ENCODE data around the gene COL6A1. TPM values are rescaled to one million over a fixed set of nuclear protein-coding genes. Genes with fewer than 3 reads are reported as not detected.

The COL6A1 gene
- total and polyA plus RNA-seq, 4 experiments from 2014 or later: 0.87 to 6.0 (median 5.2) TPM; not detected in 1

GRCh38 chr21:46020581-46020980 is 39.0 kb downstream of the COL6A1 start:
- ChIA-PET POLR2A (ENCODE audit: partially characterized antibody) (no interaction called here), CTCF (ENCODE audit: partially characterized antibody) (no interaction called here)
- peaks cover 26 to 28% of the 10 kb centered on the region in 2 donors for H3K27me3 Mint-ChIP-seq

GRCh38 chr21:46021398-46021797 is 39.8 kb downstream of the COL6A1 start:
- Mint-ChIP-seq H3K27me3 (peaks cover 22 to 31% of the 10 kb centered on the region in 2 donors), H3K4me3 (no peak overlapping the region), H3K9me3 (no peaks in the 10 kb centered on the region), H3K36me3 (no peaks in the 10 kb centered on the region), H3K4me1 (no peaks in the 10 kb centered on the region), H3K27ac (no peak overlapping the region)
- no peaks in the 10 kb centered on the region for H3K36me3 ChIP-seq (ENCODE audit: insufficient read depth, low read length)
- no peaks in the 10 kb centered on the region for H3K4me1 ChIP-seq (ENCODE audit: insufficient read depth, low read length)
- no peak overlapping the region for H3K4me3 ChIP-seq (ENCODE audit: low read length in 2 of 2)
- DNase-seq: no peak
- H3K27ac ChIP-seq (ENCODE audit: low read depth, low read length): no peak overlapping the region
- H3K27me3 ChIP-seq (ENCODE audit: insufficient read depth, low read length): no peaks in the 10 kb centered on the region
- H3K9me3 ChIP-seq (ENCODE audit: control insufficient read depth in 1 of 2, low read length in 2 of 2): no peaks in the 10 kb centered on the region
- CTCF ChIA-PET (ENCODE audit: partially characterized antibody): no interaction called here
- POLR2A ChIA-PET (ENCODE audit: partially characterized antibody): no interaction called here
- intact Hi-C loops (cut with micrococcal nuclease): no loop called here

More at GRCh38 chr21:46020581-46020980, 39.0 kb downstream of the COL6A1 start:
- Mint-ChIP-seq H3K36me3 (no peaks in the 10 kb centered on the region), H3K4me1 (no peaks in the 10 kb centered on the region), H3K27ac (no peak overlapping the region), H3K4me3 (no peak overlapping the region), H3K9me3 (no peaks in the 10 kb centered on the region)
- Histone ChIP-seq H3K4me1 (ENCODE audit: insufficient read depth, low read length) (no peaks in the 10 kb centered on the region), H3K27me3 (ENCODE audit: insufficient read depth, low read length) (no peaks in the 10 kb centered on the region), H3K4me3 (ENCODE audit: low read length in 2 of 2) (no peak overlapping the region), H3K9me3 (ENCODE audit: control insufficient read depth in 1 of 2, low read length in 2 of 2) (no peaks in the 10 kb centered on the region), H3K36me3 (ENCODE audit: insufficient read depth, low read length) (no peaks in the 10 kb centered on the region), H3K27ac (ENCODE audit: low read depth, low read length) (no peak overlapping the region)
- no peak for DNase-seq
- intact Hi-C loops (cut with micrococcal nuclease): no loop called here

GRCh38 chr21:46021978-46022544 is 40.5 kb downstream of the COL6A1 start:
- Histone ChIP-seq H3K27ac (ENCODE audit: low read depth, low read length) (no peak overlapping the region), H3K27me3 (ENCODE audit: insufficient read depth, low read length) (no peaks in the 10 kb centered on the region), H3K4me3 (ENCODE audit: low read length in 2 of 2) (no peak overlapping the region), H3K9me3 (ENCODE audit: control insufficient read depth in 1 of 2, low read length in 2 of 2) (no peaks in the 10 kb centered on the region), H3K4me1 (ENCODE audit: insufficient read depth, low read length) (no peaks in the 10 kb centered on the region), H3K36me3 (ENCODE audit: insufficient read depth, low read length) (no peaks in the 10 kb centered on the region)
- ChIA-PET CTCF (ENCODE audit: partially characterized antibody) (no interaction called here), POLR2A (ENCODE audit: partially characterized antibody) (no interaction called here)
- Mint-ChIP-seq H3K27me3 (peaks cover 21 to 27% of the 10 kb centered on the region in 2 donors), H3K4me1 (no peaks in the 10 kb centered on the region), H3K36me3 (no peaks in the 10 kb centered on the region), H3K27ac (no peak overlapping the region), H3K4me3 (no peak overlapping the region), H3K9me3 (no peaks in the 10 kb centered on the region)
- DNase-seq: no peak
- intact Hi-C loops (cut with micrococcal nuclease): no loop called here

GRCh38 chr21:46022551-46023525 is 41.3 kb downstream of the COL6A1 start:
- H3K4me3 Mint-ChIP-seq: no peak overlapping the region
- Histone ChIP-seq H3K27ac (ENCODE audit: low read depth, low read length) (no peak overlapping the region), H3K9me3 (ENCODE audit: control insufficient read depth in 1 of 2, low read length in 2 of 2) (no peaks in the 10 kb centered on the region), H3K4me1 (ENCODE audit: insufficient read depth, low read length) (no peaks in the 10 kb centered on the region), H3K27me3 (ENCODE audit: insufficient read depth, low read length) (no peaks in the 10 kb centered on the region), H3K36me3 (ENCODE audit: insufficient read depth, low read length) (no peaks in the 10 kb centered on the region), H3K4me3 (ENCODE audit: low read length in 2 of 2) (no peak overlapping the region)
- no peaks in the 10 kb centered on the region for H3K9me3 Mint-ChIP-seq
- ChIA-PET POLR2A (ENCODE audit: partially characterized antibody) (no interaction called here), CTCF (ENCODE audit: partially characterized antibody) (interaction anchor here (1.6 kb wide), 1 partner anchor 10 kb away, joined by 4 read pairs; no protein-coding TSS in a partner anchor)
- H3K27ac Mint-ChIP-seq: no peak overlapping the region
- peaks cover 18 to 20% of the 10 kb centered on the region in 2 donors for H3K27me3 Mint-ChIP-seq
- no peaks in the 10 kb centered on the region for H3K36me3 Mint-ChIP-seq
- intact Hi-C loops (cut with micrococcal nuclease): no loop called here
- no peak for DNase-seq
- H3K4me1 Mint-ChIP-seq: no peaks in the 10 kb centered on the region

GRCh38 chr21:46023555-46023954 is 42.0 kb downstream of the COL6A1 start:
- Mint-ChIP-seq H3K4me1 (no peaks in the 10 kb centered on the region), H3K27ac (no peak overlapping the region), H3K4me3 (no peak overlapping the region), H3K9me3 (peaks cover 0 to 3% (median 0%) of the 10 kb centered on the region in 8 donors), H3K36me3 (no peaks in the 10 kb centered on the region), H3K27me3 (peaks cover 15% of the 10 kb centered on the region in 2 donors)
- ChIA-PET POLR2A (ENCODE audit: partially characterized antibody) (no interaction called here), CTCF (ENCODE audit: partially characterized antibody) (interaction anchor here (1.6 kb wide), 1 partner anchor 10 kb away, joined by 4 read pairs; no protein-coding TSS in a partner anchor)
- Histone ChIP-seq H3K27ac (ENCODE audit: low read depth, low read length) (no peak overlapping the region), H3K36me3 (ENCODE audit: insufficient read depth, low read length) (no peaks in the 10 kb centered on the region), H3K4me1 (ENCODE audit: insufficient read depth, low read length) (no peaks in the 10 kb centered on the region), H3K27me3 (ENCODE audit: insufficient read depth, low read length) (no peaks in the 10 kb centered on the region), H3K9me3 (ENCODE audit: control insufficient read depth in 1 of 2, low read length in 2 of 2) (no peaks in the 10 kb centered on the region), H3K4me3 (ENCODE audit: low read length in 2 of 2) (no peak overlapping the region)
- no peak for DNase-seq
- intact Hi-C loops (cut with micrococcal nuclease): no loop called here

DNA sequence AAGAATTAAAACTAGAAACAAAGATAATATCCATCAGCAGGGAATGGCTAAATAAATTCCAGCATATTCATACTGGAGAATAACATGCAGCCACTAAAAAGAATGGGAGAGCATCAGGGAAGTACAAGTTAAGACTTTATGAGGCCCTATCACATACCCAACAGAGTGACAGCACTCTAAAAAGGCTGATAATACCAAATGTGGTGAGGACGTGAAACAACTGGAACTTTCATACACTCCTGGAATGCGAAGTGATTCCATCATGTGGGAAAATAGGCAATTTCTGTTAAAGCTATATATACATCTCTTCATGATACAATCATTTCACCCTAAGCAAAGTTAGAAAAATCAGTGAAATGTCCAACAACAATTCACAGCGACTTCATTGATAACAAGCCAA is 42.6 kb downstream of the COL6A1 start:
- Histone ChIP-seq H3K27me3 (ENCODE audit: insufficient read depth, low read length) (no peaks in the 10 kb centered on the region), H3K36me3 (ENCODE audit: insufficient read depth, low read length) (no peaks in the 10 kb centered on the region), H3K27ac (ENCODE audit: low read depth, low read length) (no peak overlapping the region), H3K4me1 (ENCODE audit: insufficient read depth, low read length) (no peaks in the 10 kb centered on the region), H3K4me3 (ENCODE audit: low read length in 2 of 2) (no peak overlapping the region), H3K9me3 (ENCODE audit: control insufficient read depth in 1 of 2, low read length in 2 of 2) (no peaks in the 10 kb centered on the region)
- intact Hi-C loops (cut with micrococcal nuclease): no loop called here
- Mint-ChIP-seq H3K27me3 (peaks cover 11 to 13% of the 10 kb centered on the region in 2 donors), H3K4me3 (no peak overlapping the region), H3K9me3 (peaks cover 0 to 9% (median 4%) of the 10 kb centered on the region in 8 donors), H3K4me1 (no peaks in the 10 kb centered on the region), H3K27ac (no peak overlapping the region), H3K36me3 (no peaks in the 10 kb centered on the region)
- CTCF ChIA-PET (ENCODE audit: partially characterized antibody): interaction anchor here (1.6 kb wide), 1 partner anchor 11 kb away, joined by 4 read pairs; no protein-coding TSS in a partner anchor
- DNase-seq: no peak
- POLR2A ChIA-PET (ENCODE audit: partially characterized antibody): no interaction called here

DNA sequence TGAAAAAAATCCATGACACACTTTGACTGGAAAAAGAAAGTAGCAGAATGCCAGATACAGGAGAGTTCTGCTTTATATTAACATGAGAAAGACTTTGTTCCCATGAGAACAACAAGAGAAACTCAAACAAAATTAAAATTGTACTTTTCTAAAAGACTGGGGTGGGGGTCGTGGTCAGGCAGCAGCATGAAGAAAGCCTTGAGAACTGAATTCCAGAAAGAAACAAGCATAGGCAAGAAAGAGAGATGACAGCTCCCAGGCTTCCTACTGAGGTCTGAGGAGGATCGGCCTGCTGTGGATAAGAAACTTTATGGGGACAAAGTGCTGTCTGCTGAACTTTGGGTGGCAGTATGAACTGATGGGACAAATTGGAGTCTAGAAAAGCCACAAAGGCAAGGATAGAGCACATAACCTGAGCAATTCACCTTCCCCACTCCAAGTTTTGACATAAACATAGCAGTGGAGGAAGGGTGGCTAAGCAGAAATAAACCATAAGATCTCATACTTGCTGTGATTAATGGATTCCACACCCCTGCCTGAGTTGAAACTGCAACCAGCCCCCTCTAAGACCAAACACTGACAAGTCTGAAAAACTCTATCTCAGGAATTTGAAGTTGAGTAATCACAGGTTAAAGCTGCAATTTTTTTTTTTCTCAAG is 43.7 kb downstream of the COL6A1 start:
- Histone ChIP-seq H3K4me1 (ENCODE audit: insufficient read depth, low read length) (no peaks in the 10 kb centered on the region), H3K4me3 (ENCODE audit: low read length in 2 of 2) (no peak overlapping the region), H3K27ac (ENCODE audit: low read depth, low read length) (no peak overlapping the region), H3K9me3 (ENCODE audit: control insufficient read depth in 1 of 2, low read length in 2 of 2) (no peaks in the 10 kb centered on the region), H3K36me3 (ENCODE audit: insufficient read depth, low read length) (no peaks in the 10 kb centered on the region), H3K27me3 (ENCODE audit: insufficient read depth, low read length) (no peaks in the 10 kb centered on the region)
- peaks cover 0 to 18% (median 15%) of the 10 kb centered on the region in 8 donors for H3K9me3 Mint-ChIP-seq
- POLR2A ChIA-PET (ENCODE audit: partially characterized antibody): no interaction called here
- no peaks in the 10 kb centered on the region for H3K4me1 Mint-ChIP-seq
- H3K36me3 Mint-ChIP-seq: peaks cover 0 to 6% of the 10 kb centered on the region in 2 donors
- DNase-seq: no peak
- CTCF ChIA-PET (ENCODE audit: partially characterized antibody): no interaction called here
- peaks cover 7 to 8% of the 10 kb centered on the region in 2 donors for H3K27me3 Mint-ChIP-seq
- H3K27ac Mint-ChIP-seq: no peak overlapping the region
- intact Hi-C loops (cut with micrococcal nuclease): no loop called here
- no peak overlapping the region for H3K4me3 Mint-ChIP-seq
